DND-41 (cell line): ENCODE data around the gene IL1RAPL2.

Source experiments
- EZH2 ChIP-seq: IDR thresholded peaks from 3 replicates; pipeline ENCODE4 v1.6.1; 2012; ENCODE audit warnings: borderline replicate concordance, low read depth, mild to moderate bottlenecking, moderate library complexity, low read length, inconsistent platforms; ENCODE audit not compliant: severe bottlenecking
- TF ChIP-seq, protein P1 (sequence below): IDR thresholded peaks from 2 replicates; pipeline ENCODE4 v1.5.1; 2012; ENCODE audit warnings: borderline replicate concordance, low read length, moderate library complexity, mild to moderate bottlenecking; ENCODE audit not compliant: poor library complexity, severe bottlenecking; ENCODE audit errors: extremely low read depth

DNA sequence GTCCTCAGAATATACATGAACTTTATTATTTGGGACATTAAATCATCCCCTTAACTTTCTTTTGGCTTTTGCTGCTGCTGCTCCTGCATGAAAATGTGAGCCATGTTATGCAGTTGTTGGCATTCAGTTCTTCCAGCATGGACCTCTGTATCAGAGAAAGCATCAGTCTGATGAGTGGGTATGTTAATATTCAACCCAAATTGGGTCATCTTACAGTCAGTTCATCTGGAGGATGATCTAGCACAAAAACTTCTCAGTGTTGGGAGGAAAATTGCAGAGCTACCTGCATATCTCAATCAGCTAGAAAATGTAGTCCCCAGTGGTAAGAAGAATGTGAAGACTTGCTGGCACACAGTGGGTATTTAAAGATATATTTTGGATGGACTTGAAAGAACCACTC is 96.7 kb downstream of the IL1RAPL2 start:
- TF ChIP-seq, protein P1, sequence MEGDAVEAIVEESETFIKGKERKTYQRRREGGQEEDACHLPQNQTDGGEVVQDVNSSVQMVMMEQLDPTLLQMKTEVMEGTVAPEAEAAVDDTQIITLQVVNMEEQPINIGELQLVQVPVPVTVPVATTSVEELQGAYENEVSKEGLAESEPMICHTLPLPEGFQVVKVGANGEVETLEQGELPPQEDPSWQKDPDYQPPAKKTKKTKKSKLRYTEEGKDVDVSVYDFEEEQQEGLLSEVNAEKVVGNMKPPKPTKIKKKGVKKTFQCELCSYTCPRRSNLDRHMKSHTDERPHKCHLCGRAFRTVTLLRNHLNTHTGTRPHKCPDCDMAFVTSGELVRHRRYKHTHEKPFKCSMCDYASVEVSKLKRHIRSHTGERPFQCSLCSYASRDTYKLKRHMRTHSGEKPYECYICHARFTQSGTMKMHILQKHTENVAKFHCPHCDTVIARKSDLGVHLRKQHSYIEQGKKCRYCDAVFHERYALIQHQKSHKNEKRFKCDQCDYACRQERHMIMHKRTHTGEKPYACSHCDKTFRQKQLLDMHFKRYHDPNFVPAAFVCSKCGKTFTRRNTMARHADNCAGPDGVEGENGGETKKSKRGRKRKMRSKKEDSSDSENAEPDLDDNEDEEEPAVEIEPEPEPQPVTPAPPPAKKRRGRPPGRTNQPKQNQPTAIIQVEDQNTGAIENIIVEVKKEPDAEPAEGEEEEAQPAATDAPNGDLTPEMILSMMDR: no peak
- no peak for TF ChIP-seq EZH2
